Ovary (tissue), 3 donors: Measurements from ENCODE around the gene GNPTG.

Experiments
- EP300 ChIP-seq: sonication (generic); formaldehyde crosslinking; IDR thresholded peaks from one replicate; pipeline ENCODE4 v1.6.1; 2017; ENCODE audit warnings: antibody characterized with exemption
- POLR2A ChIP-seq: fragments of 450-650 bp; IDR thresholded peaks from one replicate; pipeline ENCODE4 v1.6.1; 2017; ENCODE audit warnings: antibody characterized with exemption, mild to moderate bottlenecking, moderate library complexity
- TF ChIP-seq, protein P1 (sequence below), 3 donors: fragments of 450-650 bp in 2 of 3; fragments of 200-600 bp in 1 of 3; IDR thresholded peaks; one replicate each; pipeline versions ENCODE4 v1.5.1 to v1.8.0; 2016 to 2022; ENCODE audit warnings: antibody characterized with exemption in 3 of 3, mild to moderate bottlenecking in 1 of 3
- donor health status: DM: no; HTN: no; CAD: no.

DNA sequence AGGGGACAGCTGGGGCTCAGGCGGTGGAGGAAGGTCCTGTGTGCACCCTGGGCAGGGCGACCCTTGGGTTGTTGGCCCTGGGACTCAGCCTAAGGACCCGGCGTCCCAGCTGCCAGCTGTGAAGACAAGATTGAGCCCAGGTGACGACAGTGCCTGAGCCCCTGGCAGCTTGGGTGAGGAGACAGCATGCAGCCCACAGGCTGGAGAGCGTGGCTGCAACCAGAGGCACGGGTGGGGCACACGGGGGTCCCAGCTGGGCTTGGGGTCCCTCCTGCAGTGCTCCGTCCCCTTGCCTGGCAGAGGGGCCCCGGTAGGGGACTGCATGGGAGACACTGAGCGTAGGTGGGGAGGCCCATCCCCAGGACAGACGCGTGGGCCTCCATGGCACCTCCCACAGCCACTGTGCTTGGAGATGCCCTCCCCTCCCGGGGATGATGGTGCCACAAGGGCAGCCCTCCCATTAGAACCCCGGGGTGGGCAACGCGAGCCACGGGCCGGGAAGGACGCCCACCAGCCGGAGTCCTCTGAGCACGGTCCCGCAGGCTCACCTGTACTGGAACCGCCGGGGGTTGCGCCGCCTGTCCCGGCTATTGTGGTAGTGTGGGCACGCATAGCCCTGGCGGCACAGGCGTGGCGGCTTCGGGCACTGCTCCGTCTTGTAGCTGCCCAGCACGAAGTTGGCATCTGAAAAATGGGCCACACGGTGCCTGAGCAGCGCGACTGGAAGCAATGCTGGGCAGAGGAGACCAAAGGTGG is 47.3 kb downstream of the GNPTG start:
- TF ChIP-seq POLR2A = no peak
- TF ChIP-seq, protein P1, sequence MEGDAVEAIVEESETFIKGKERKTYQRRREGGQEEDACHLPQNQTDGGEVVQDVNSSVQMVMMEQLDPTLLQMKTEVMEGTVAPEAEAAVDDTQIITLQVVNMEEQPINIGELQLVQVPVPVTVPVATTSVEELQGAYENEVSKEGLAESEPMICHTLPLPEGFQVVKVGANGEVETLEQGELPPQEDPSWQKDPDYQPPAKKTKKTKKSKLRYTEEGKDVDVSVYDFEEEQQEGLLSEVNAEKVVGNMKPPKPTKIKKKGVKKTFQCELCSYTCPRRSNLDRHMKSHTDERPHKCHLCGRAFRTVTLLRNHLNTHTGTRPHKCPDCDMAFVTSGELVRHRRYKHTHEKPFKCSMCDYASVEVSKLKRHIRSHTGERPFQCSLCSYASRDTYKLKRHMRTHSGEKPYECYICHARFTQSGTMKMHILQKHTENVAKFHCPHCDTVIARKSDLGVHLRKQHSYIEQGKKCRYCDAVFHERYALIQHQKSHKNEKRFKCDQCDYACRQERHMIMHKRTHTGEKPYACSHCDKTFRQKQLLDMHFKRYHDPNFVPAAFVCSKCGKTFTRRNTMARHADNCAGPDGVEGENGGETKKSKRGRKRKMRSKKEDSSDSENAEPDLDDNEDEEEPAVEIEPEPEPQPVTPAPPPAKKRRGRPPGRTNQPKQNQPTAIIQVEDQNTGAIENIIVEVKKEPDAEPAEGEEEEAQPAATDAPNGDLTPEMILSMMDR (IDR thresholded peaks at IDR 0.05) = no peak
- no peak for TF ChIP-seq EP300
